Neural cell (in vitro differentiated cells): ENCODE data around the gene PDXDC1.
"Not testable (repeated sequence)": the region's sequence is repeated elsewhere in the genome, so short reads cannot be mapped to it uniquely, and the experiment has no call there.

Experiments used
- CTCF ChIP-seq: fragments of 450-650 bp; IDR thresholded peaks from 2 replicates; pipeline ENCODE4 v1.5.1; 2014; ENCODE audit warnings: antibody characterized with exemption, mild to moderate bottlenecking, moderate library complexity; ENCODE audit not compliant: poor library complexity, severe bottlenecking
- EZH2 ChIP-seq: fragments of 200-600, 300-800 bp; shearing (Covaris generic), sonication (generic); IDR thresholded peaks from 2 replicates; pipeline ENCODE4 v1.6.1; 2014; ENCODE audit warnings: antibody characterized with exemption, low read length, borderline replicate concordance, mild to moderate bottlenecking; ENCODE audit not compliant: insufficient read depth, poor library complexity, severe bottlenecking
- POLR2AphosphoS5 ChIP-seq: IDR thresholded peaks from 2 replicates; pipeline ENCODE4 v1.6.1; 2012
- REST ChIP-seq: IDR thresholded peaks from 2 replicates; pipeline ENCODE4 v1.6.1; 2012; ENCODE audit warnings: borderline replicate concordance

GRCh38 chr16:15133554-15133953, 158.7 kb downstream of the PDXDC1 start:
- not testable (repeated sequence) for TF ChIP-seq CTCF, EZH2, POLR2AphosphoS5, REST
